Stimulated activated effector memory CD8-positive, alpha-beta T cell treated with anti-CD3 and anti-CD28 coated beads, Interleukin-12 subunit alpha, Interleukin-12 subunit beta, amount 100 ng/mL, for 72 hours (primary cell): ENCODE results near the gene HDAC4.

ENCODE experiments used
- ATAC-seq: fragments of 150-1000 bp; cut with Tn5 transposase; 2 replicates; pipeline ENCODE4 v1.10.0; 2021
- DNase-seq, 2 donors: peaks; one replicate each; pipeline ENCODE4 v3.0.0; 2021 to 2022; ENCODE audit warnings: low spot score in 2 of 2
- H3K27ac Mint-ChIP-seq: one replicate; pipeline ENCODE4 v1.8.0; 2022; ENCODE audit warnings: mild to moderate bottlenecking, mixed read lengths
- H3K36me3 Mint-ChIP-seq: one replicate; pipeline ENCODE4 v1.8.0; 2022; ENCODE audit warnings: mild to moderate bottlenecking, mixed read lengths
- H3K4me1 Mint-ChIP-seq: one replicate; pipeline ENCODE4 v1.8.0; 2022; ENCODE audit warnings: mixed read lengths
- H3K4me3 Mint-ChIP-seq: one replicate; pipeline ENCODE4 v1.8.0; 2022; ENCODE audit warnings: mild to moderate bottlenecking, mixed read lengths
- H3K9me3 Mint-ChIP-seq: one replicate; pipeline ENCODE4 v1.8.0; 2022; ENCODE audit warnings: mixed read lengths

HDAC4 gene

GRCh38 chr2:239407112-239407511, 6.3 kb upstream of the HDAC4 start:
- H3K9me3 Mint-ChIP-seq = no peaks in the 10 kb centered on the region
- DNase-seq (no peak), ATAC-seq (no peak)
- no peak overlapping the region for H3K4me3 Mint-ChIP-seq
- H3K4me1 Mint-ChIP-seq = peaks cover 21% of the 10 kb centered on the region
- H3K36me3 Mint-ChIP-seq = no peaks in the 10 kb centered on the region
- H3K27ac Mint-ChIP-seq = no peak overlapping the region

- no peak overlapping the region for H3K4me3 Mint-ChIP-seq
- no peaks in the 10 kb centered on the region for H3K9me3 Mint-ChIP-seq
- no peak overlapping the region for H3K27ac Mint-ChIP-seq
- H3K36me3 Mint-ChIP-seq = peaks cover 1% of the 10 kb centered on the region
- ATAC-seq (no peak), DNase-seq (no peak)
- peaks cover 19% of the 10 kb centered on the region for H3K4me1 Mint-ChIP-seq
Measured at GRCh38 chr2:239406316-239406995, 5.6 kb upstream of the HDAC4 start.

- H3K4me1 Mint-ChIP-seq = peaks cover 12% of the 10 kb centered on the region
- no peak overlapping the region for H3K27ac Mint-ChIP-seq
- ATAC-seq (no peak), DNase-seq (no peak)
- H3K36me3 Mint-ChIP-seq = peaks cover 8% of the 10 kb centered on the region
- H3K4me3 Mint-ChIP-seq = no peak overlapping the region
- H3K9me3 Mint-ChIP-seq = no peaks in the 10 kb centered on the region
Measured at GRCh38 chr2:239405071-239405470, 4.3 kb upstream of the HDAC4 start.

GRCh38 chr2:239402666-239403065, 1.8 kb upstream of the HDAC4 start:
- H3K4me1 Mint-ChIP-seq = peaks cover 32% of the 10 kb centered on the region
- H3K4me3 Mint-ChIP-seq = peak overlapping the region; percentile 88
- DNase-seq = no peak
- no peaks in the 10 kb centered on the region for H3K9me3 Mint-ChIP-seq
- H3K36me3 Mint-ChIP-seq = peaks cover 14% of the 10 kb centered on the region
- H3K27ac Mint-ChIP-seq = no peak overlapping the region
- ATAC-seq = no peak

GRCh38 chr2:239401881-239402233, 1.0 kb upstream of the HDAC4 start:
- DNase-seq (no peak), ATAC-seq (peak; percentile 14)
- Mint-ChIP-seq H3K27ac (peak overlapping the region; percentile 99), H3K4me3 (peak overlapping the region; percentile 88), H3K36me3 (peaks cover 14% of the 10 kb centered on the region), H3K4me1 (peaks cover 37% of the 10 kb centered on the region), H3K9me3 (no peaks in the 10 kb centered on the region)

GRCh38 chr2:239401067-239401880, 454 bp upstream of the HDAC4 start:
- peak; percentile 94 for ATAC-seq
- peak; percentile 97 to 100 for DNase-seq
- peaks cover 37% of the 10 kb centered on the region for H3K4me1 Mint-ChIP-seq
- H3K4me3 Mint-ChIP-seq = peak overlapping the region; percentile 88
- peak overlapping the region; percentile 99 for H3K27ac Mint-ChIP-seq
- no peaks in the 10 kb centered on the region for H3K9me3 Mint-ChIP-seq
- H3K36me3 Mint-ChIP-seq = peaks cover 14% of the 10 kb centered on the region

GRCh38 chr2:239399921-239400595, 762 bp downstream of the HDAC4 start:
- H3K36me3 Mint-ChIP-seq = peaks cover 14% of the 10 kb centered on the region
- DNase-seq (peak in 1 of 2 donors; percentile 57), ATAC-seq (no peak)
- peak overlapping the region; percentile 87 for H3K27ac Mint-ChIP-seq
- peak overlapping the region; percentile 86 for H3K4me3 Mint-ChIP-seq
- no peaks in the 10 kb centered on the region for H3K9me3 Mint-ChIP-seq
- H3K4me1 Mint-ChIP-seq = peaks cover 39% of the 10 kb centered on the region

- DNase-seq (no peak), ATAC-seq (no peak)
- H3K9me3 Mint-ChIP-seq = no peaks in the 10 kb centered on the region
- H3K4me1 Mint-ChIP-seq = peaks cover 44% of the 10 kb centered on the region
- peaks cover 14% of the 10 kb centered on the region for H3K36me3 Mint-ChIP-seq
- peak overlapping the region; percentile 87 for H3K27ac Mint-ChIP-seq
- H3K4me3 Mint-ChIP-seq = peak overlapping the region; percentile 86
Measured at GRCh38 chr2:239399433-239399920, 1.3 kb downstream of the HDAC4 start.

- H3K4me1 Mint-ChIP-seq = peaks cover 51% of the 10 kb centered on the region
- peak overlapping the region; percentile 86 for H3K4me3 Mint-ChIP-seq
- H3K27ac Mint-ChIP-seq = no peak overlapping the region
- H3K36me3 Mint-ChIP-seq = peaks cover 14% of the 10 kb centered on the region
- no peaks in the 10 kb centered on the region for H3K9me3 Mint-ChIP-seq
- ATAC-seq = no peak
- DNase-seq = no peak
Measured at GRCh38 chr2:239398521-239398921, 2.3 kb downstream of the HDAC4 start.

- no peaks in the 10 kb centered on the region for H3K9me3 Mint-ChIP-seq
- no peak overlapping the region for H3K4me3 Mint-ChIP-seq
- peaks cover 53% of the 10 kb centered on the region for H3K4me1 Mint-ChIP-seq
- H3K36me3 Mint-ChIP-seq = peaks cover 14% of the 10 kb centered on the region
- ATAC-seq = no peak
- no peak for DNase-seq
- H3K27ac Mint-ChIP-seq = no peak overlapping the region
Measured at GRCh38 chr2:239397931-239398471, 2.8 kb downstream of the HDAC4 start.

- no peak overlapping the region for H3K4me3 Mint-ChIP-seq
- DNase-seq = no peak
- no peaks in the 10 kb centered on the region for H3K9me3 Mint-ChIP-seq
- no peak overlapping the region for H3K27ac Mint-ChIP-seq
- ATAC-seq = no peak
- peaks cover 14% of the 10 kb centered on the region for H3K36me3 Mint-ChIP-seq
- H3K4me1 Mint-ChIP-seq = peaks cover 45% of the 10 kb centered on the region
Measured at GRCh38 chr2:239396881-239397681, 3.7 kb downstream of the HDAC4 start.

GRCh38 chr2:239395524-239395923, 5.3 kb downstream of the HDAC4 start:
- Mint-ChIP-seq H3K27ac (no peak overlapping the region), H3K36me3 (peaks cover 6% of the 10 kb centered on the region), H3K9me3 (no peaks in the 10 kb centered on the region), H3K4me3 (no peak overlapping the region), H3K4me1 (peaks cover 41% of the 10 kb centered on the region)
- ATAC-seq (no peak), DNase-seq (no peak)

GRCh38 chr2:239394978-239395377, 5.8 kb downstream of the HDAC4 start:
- Mint-ChIP-seq H3K36me3 (peaks cover 6% of the 10 kb centered on the region), H3K27ac (no peak overlapping the region), H3K4me1 (peaks cover 41% of the 10 kb centered on the region), H3K4me3 (no peak overlapping the region), H3K9me3 (no peaks in the 10 kb centered on the region)
- DNase-seq (no peak), ATAC-seq (no peak)

GRCh38 chr2:239394346-239394945, 6.4 kb downstream of the HDAC4 start:
- Mint-ChIP-seq H3K9me3 (no peaks in the 10 kb centered on the region), H3K4me1 (peaks cover 39% of the 10 kb centered on the region), H3K36me3 (peaks cover 4% of the 10 kb centered on the region), H3K4me3 (no peak overlapping the region), H3K27ac (peak overlapping the region; percentile 50)
- ATAC-seq (no peak), DNase-seq (no peak)
